ENCODE measurements around the gene LTF.
"Not testable (repeated sequence)": the region's sequence is repeated elsewhere in the genome, so short reads cannot be mapped to it uniquely, and the experiment has no call there.

LTF gene

GRCh38 chr3:46498916-46499519, 34.3 kb upstream of the LTF start:
- H3K9me3 Mint-ChIP-seq, result peaks cover 13% of the 10 kb centered on the region
- peaks cover 7% of the 10 kb centered on the region for H3K27me3 Mint-ChIP-seq (ENCODE audit: low read depth, poor library complexity)
- no peaks in the 10 kb centered on the region for H3K36me3 Mint-ChIP-seq (ENCODE audit: low read depth)
- peak overlapping the region; percentile 70 for H3K27ac Mint-ChIP-seq
- H3K4me3 Mint-ChIP-seq, result no peak overlapping the region
- peaks cover 24% of the 10 kb centered on the region for H3K4me1 Mint-ChIP-seq
- no peak for DNase-seq
- TF ChIP-seq, protein P1, sequence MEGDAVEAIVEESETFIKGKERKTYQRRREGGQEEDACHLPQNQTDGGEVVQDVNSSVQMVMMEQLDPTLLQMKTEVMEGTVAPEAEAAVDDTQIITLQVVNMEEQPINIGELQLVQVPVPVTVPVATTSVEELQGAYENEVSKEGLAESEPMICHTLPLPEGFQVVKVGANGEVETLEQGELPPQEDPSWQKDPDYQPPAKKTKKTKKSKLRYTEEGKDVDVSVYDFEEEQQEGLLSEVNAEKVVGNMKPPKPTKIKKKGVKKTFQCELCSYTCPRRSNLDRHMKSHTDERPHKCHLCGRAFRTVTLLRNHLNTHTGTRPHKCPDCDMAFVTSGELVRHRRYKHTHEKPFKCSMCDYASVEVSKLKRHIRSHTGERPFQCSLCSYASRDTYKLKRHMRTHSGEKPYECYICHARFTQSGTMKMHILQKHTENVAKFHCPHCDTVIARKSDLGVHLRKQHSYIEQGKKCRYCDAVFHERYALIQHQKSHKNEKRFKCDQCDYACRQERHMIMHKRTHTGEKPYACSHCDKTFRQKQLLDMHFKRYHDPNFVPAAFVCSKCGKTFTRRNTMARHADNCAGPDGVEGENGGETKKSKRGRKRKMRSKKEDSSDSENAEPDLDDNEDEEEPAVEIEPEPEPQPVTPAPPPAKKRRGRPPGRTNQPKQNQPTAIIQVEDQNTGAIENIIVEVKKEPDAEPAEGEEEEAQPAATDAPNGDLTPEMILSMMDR (IDR thresholded peaks at IDR 0.05), result no peak

DNA sequence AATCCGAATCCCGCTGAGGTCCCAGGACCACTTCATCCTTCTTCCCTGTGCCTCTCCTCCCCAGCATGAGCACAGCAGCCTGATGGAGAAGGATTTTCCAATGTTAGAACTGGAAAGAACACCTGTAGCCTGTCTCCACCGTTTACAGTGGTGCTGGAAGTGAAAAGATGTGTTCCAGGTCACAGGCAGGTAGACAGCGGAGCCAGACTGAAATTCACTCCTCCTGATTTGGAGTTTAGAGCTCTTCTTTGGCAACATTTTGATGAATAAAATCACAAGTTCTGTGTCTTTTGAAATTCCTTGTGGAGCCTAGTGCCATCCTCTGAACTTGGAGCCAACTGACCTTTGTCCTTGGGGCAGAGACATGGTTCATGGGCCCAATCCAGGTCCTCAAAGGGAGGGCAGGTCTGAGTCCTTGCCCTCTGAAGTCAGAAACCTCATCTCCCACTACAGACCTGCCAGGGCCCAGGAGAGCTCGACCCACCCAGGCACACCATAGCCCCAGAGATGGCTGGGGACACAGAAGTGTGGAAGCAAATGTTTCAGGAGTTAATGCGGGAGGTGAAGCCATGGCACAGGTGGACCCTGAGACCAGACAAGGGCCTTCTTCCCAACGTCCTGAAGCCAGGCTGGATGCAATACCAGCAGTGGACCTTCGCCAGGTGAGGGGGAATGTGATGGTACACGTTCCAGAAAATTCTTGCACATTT, 33.0 kb upstream of the LTF start, which contains the start of gene RTP3:
TSS of gene RTP3 (plus strand) at position 421 of the 710 bp plus-strand sequence. CDS start at position 508, 87 bp downstream.
- Mint-ChIP-seq H3K4me3 (no peak within 1 kb of the TSS), H3K36me3 (ENCODE audit: low read depth) (no peaks in the 10 kb centered on the region), H3K27ac (no peak within 1 kb of the TSS), H3K4me1 (peaks cover 12% of the 10 kb centered on the region), H3K9me3 (peaks cover 19% of the 10 kb centered on the region), H3K27me3 (ENCODE audit: low read depth, poor library complexity) (peaks cover 7% of the 10 kb centered on the region)
- no peak for DNase-seq
- TF ChIP-seq, protein P1 (IDR thresholded peaks at IDR 0.05), result no peak

GRCh38 chr3:46496746-46497555, 32.2 kb upstream of the LTF start:
- Mint-ChIP-seq H3K27me3 (ENCODE audit: low read depth, poor library complexity) (peaks cover 7% of the 10 kb centered on the region), H3K4me1 (peaks cover 12% of the 10 kb centered on the region), H3K36me3 (ENCODE audit: low read depth) (no peaks in the 10 kb centered on the region), H3K27ac (no peak overlapping the region), H3K4me3 (no peak overlapping the region), H3K9me3 (peaks cover 22% of the 10 kb centered on the region)
- TF ChIP-seq, protein P1 (IDR thresholded peaks at IDR 0.05), result peak; percentile 31
- peak; percentile 32 for DNase-seq

DNA sequence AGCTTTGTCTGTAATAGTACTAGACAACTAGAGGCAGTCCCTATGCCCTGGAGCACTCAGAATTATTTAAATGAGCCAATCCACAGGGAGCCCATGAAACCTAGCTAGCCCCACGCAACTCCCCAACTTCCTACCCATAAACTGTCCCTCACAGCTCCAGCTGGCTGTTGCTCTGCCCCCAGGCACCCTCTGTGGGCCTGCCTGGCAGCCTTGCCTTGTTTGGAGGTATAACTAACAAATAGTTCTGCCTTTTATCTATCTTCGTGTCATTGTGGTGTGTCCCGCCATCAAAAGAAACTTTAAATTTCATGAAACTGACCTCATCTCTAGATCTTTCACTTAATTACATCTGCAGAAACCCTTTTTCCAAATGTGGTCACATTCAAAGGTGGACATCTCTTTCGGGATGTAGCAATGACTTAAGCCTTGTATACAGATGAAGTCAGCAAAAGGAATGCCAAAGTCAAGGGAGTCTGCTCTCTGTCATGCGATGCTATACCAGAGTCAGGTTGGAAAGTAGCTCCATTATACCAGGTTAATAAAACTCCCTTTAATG, 31.3 kb upstream of the LTF start:
- no peak overlapping the region for H3K27ac Mint-ChIP-seq
- peaks cover 3% of the 10 kb centered on the region for H3K27me3 Mint-ChIP-seq (ENCODE audit: low read depth, poor library complexity)
- H3K36me3 Mint-ChIP-seq (ENCODE audit: low read depth), result no peaks in the 10 kb centered on the region
- peaks cover 21% of the 10 kb centered on the region for H3K4me1 Mint-ChIP-seq
- TF ChIP-seq, protein P1 (IDR thresholded peaks at IDR 0.05), result no peak
- no peak overlapping the region for H3K4me3 Mint-ChIP-seq
- peaks cover 24% of the 10 kb centered on the region for H3K9me3 Mint-ChIP-seq
- DNase-seq, result no peak

DNA sequence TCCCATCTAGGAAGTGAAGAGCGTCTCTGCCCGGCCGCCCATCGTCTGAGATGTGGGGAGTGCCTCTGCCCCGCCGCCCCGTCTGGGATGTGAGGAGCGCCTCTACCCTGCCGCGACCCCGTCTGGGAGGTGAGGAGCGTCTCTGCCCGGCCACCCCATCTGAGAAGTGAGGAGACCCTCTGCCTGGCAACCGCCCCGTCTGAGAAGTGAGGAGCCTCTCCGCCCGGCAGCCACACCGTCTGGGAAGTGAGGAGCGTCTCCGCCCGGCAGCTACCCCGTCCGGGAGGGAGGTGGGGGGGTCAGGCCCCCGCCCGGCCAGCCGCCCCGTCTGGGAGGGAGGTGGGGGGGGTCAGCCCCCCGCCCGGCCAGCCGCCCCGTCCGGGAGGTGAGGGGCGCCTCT, 29.8 kb upstream of the LTF start:
- H3K27me3 Mint-ChIP-seq (ENCODE audit: low read depth, poor library complexity); H3K4me3 Mint-ChIP-seq; H3K27ac Mint-ChIP-seq; DNase-seq; H3K36me3 Mint-ChIP-seq (ENCODE audit: low read depth): not testable (repeated sequence)
- Mint-ChIP-seq H3K4me1 (peaks cover 19% of the 10 kb centered on the region), H3K9me3 (peaks cover 24% of the 10 kb centered on the region)

Data from nephron progenitor cell (in vitro differentiated cells).